GM21737 (cell line): ENCODE results near the gene SPG7.

Experiments
- ATAC-seq: cut with Tn5 transposase; IDR thresholded peaks from one replicate; pipeline ENCODE4 v1.9.1; 2021; ENCODE audit warnings: mild to moderate bottlenecking, moderate library complexity; ENCODE audit not compliant: unreplicated experiment

Gene SPG7

GRCh38 chr16:89595330-89596060 lies 87.3 kb downstream of the SPG7 start:
- no peak for ATAC-seq

- ATAC-seq, result no peak
Observed at GRCh38 chr16:89596061-89596689, 88.0 kb downstream of the SPG7 start.

GRCh38 chr16:89596957-89597649 lies 88.9 kb downstream of the SPG7 start:
- no peak for ATAC-seq

- no peak for ATAC-seq
Observed at GRCh38 chr16:89598199-89598598, 90.0 kb downstream of the SPG7 start.

- no peak for ATAC-seq
Observed at GRCh38 chr16:89599451-89599858, 91.3 kb downstream of the SPG7 start.

GRCh38 chr16:89599902-89600301 lies 91.7 kb downstream of the SPG7 start:
- ATAC-seq, result no peak

- ATAC-seq, result no peak
Observed at GRCh38 chr16:89600427-89600826, 92.2 kb downstream of the SPG7 start.

GRCh38 chr16:89600956-89601355 lies 92.8 kb downstream of the SPG7 start:
- no peak for ATAC-seq

GRCh38 chr16:89601906-89602272 lies 93.7 kb downstream of the SPG7 start:
- no peak for ATAC-seq

GRCh38 chr16:89602273-89602951 lies 94.2 kb downstream of the SPG7 start:
- ATAC-seq, result no peak

- ATAC-seq, result no peak
Observed at GRCh38 chr16:89602952-89603590, 94.9 kb downstream of the SPG7 start.

- no peak for ATAC-seq
Observed at GRCh38 chr16:89604764-89605163, 96.6 kb downstream of the SPG7 start.

GRCh38 chr16:89605186-89605970 lies 97.2 kb downstream of the SPG7 start:
- ATAC-seq, result no peak

- no peak for ATAC-seq
Observed at GRCh38 chr16:89606006-89606405, 97.8 kb downstream of the SPG7 start.
